PC-3 (cell line): ENCODE measurements around the gene TADA2A.

Source experiments
- EZH2 ChIP-seq: fragments of 300-600 bp; sonication (generic); IDR thresholded peaks from one replicate; pipeline ENCODE4 v1.6.1; 2017; ENCODE audit warnings: antibody characterized with exemption, mild to moderate bottlenecking, low read length; ENCODE audit not compliant: unreplicated experiment
- EZH2phosphoT487 ChIP-seq: fragments of 300-600 bp; sonication (generic); IDR thresholded peaks from 2 replicates; pipeline ENCODE4 v1.6.1; 2018; ENCODE audit warnings: mild to moderate bottlenecking, antibody characterized with exemption, low read length, borderline replicate concordance
- TF ChIP-seq, protein P1 (sequence below): fragments of 300-600 bp; sonication (generic); conservative IDR thresholded peaks from 2 replicates; pipeline ENCODE4 v1.5.1; 2017; ENCODE audit warnings: antibody characterized with exemption, low read depth, mild to moderate bottlenecking, low read length

DNA sequence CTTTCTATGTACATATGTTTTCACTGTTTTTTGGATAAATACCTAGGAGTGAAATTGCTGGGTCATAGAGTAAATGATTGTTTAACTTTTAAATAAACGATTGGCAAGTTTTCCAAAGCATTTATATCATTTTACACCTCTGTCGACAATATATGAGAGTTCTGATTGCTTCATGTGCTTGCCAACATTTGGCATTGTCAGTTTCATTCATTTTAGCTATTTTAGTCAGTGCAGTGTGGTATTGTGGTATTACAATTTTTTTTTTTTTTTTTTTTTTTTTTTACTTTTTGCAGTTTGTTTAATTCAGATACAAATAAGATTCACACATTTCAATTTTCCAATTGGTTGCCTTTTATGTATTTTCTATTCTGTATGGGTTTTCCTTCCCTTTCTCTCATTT is 26.0 kb downstream of the TADA2A start:
- TF ChIP-seq, protein P1, sequence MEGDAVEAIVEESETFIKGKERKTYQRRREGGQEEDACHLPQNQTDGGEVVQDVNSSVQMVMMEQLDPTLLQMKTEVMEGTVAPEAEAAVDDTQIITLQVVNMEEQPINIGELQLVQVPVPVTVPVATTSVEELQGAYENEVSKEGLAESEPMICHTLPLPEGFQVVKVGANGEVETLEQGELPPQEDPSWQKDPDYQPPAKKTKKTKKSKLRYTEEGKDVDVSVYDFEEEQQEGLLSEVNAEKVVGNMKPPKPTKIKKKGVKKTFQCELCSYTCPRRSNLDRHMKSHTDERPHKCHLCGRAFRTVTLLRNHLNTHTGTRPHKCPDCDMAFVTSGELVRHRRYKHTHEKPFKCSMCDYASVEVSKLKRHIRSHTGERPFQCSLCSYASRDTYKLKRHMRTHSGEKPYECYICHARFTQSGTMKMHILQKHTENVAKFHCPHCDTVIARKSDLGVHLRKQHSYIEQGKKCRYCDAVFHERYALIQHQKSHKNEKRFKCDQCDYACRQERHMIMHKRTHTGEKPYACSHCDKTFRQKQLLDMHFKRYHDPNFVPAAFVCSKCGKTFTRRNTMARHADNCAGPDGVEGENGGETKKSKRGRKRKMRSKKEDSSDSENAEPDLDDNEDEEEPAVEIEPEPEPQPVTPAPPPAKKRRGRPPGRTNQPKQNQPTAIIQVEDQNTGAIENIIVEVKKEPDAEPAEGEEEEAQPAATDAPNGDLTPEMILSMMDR: no peak
- TF ChIP-seq EZH2phosphoT487 (no peak), EZH2 (no peak)
